GM12891 (cell line): ENCODE results near the gene OR2L8.

Source experiments
- POLR2A ChIP-seq: IDR thresholded peaks from 2 replicates; pipeline ENCODE4 v1.6.1; 2011; ENCODE audit warnings: low read depth, low read length, control low read depth
- POLR2AphosphoS5 ChIP-seq: IDR thresholded peaks from 2 replicates; pipeline ENCODE4 v1.6.1; 2011; ENCODE audit warnings: low read depth, low read length, control low read depth
- TAF1 ChIP-seq: IDR thresholded peaks from 2 replicates; pipeline ENCODE4 v1.6.1; 2011; ENCODE audit warnings: low read depth, low read length, control low read depth

GRCh38 chr1:247953408-247953807 lies 4.8 kb downstream of the OR2L8 start:
- no peak for TF ChIP-seq POLR2AphosphoS5
- TF ChIP-seq POLR2A, result no peak
- no peak for TF ChIP-seq TAF1
